Neural progenitor cell (in vitro differentiated cells): ENCODE measurements around the gene MEG3.

Experiments
- CTCF ChIP-seq: fragments of 200-600 bp; sonication (generic); IDR thresholded peaks from 2 replicates; pipeline ENCODE4 v1.5.1; 2017; ENCODE audit warnings: antibody characterized with exemption, mild to moderate bottlenecking
- EZH2 ChIP-seq: fragments of 200-600 bp; sonication (generic); IDR thresholded peaks from 2 replicates; pipeline ENCODE4 v1.6.1; 2017; ENCODE audit warnings: antibody characterized with exemption, mild to moderate bottlenecking, moderate library complexity

GRCh38 chr14:100862277-100862676 lies 36.4 kb downstream of the MEG3 start:
- TF ChIP-seq CTCF (no peak), EZH2 (no peak)
